Activated CD4-positive, CD25-positive, alpha-beta regulatory T cell treated with anti-CD3 and anti-CD28 coated beads, Interleukin-2, amount 50 U/mL, for 16 hours (primary cell): ENCODE results near the gene ZNF761.
"Not testable (repeated sequence)": the region's sequence is repeated elsewhere in the genome, so short reads cannot be mapped to it uniquely, and the experiment has no call there.

Source experiments
- DNase-seq: peaks from one replicate; pipeline ENCODE4 v3.0.0-alpha.2; 2020; ENCODE audit warnings: low read depth, low spot score

ZNF761 gene

DNA sequence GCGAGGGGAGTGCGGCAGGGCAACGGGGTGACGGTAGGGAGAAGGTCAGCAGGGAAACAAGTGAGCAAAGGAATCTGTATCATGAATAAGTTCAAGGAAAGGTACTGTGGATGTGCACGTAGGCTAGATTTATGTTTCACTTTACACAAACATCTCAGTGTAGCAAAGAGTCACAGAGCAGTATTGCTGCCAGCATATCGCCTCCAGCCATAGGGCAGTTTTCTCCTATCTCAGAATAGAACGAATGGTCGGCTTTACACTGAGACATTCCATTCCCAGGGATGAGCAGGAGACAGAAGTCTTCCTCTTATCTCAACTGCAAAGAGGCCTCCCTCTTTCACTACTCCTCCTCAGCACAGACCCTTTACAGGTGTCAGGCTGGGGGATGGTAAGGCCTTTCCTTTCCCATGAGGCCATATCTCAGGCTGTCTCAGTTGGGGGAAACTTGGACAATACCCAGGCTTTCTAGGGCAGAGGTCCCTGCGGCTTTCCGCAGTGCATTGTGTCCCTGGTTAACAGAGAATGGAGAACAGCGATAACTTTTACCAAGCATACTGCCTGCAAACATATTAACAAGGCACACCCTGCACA is 28.4 kb downstream of the ZNF761 start:
- DNase-seq, result not testable (repeated sequence)

GRCh38 chr19:53461866-53462265 is 30.1 kb downstream of the ZNF761 start:
- no peak for DNase-seq

DNA sequence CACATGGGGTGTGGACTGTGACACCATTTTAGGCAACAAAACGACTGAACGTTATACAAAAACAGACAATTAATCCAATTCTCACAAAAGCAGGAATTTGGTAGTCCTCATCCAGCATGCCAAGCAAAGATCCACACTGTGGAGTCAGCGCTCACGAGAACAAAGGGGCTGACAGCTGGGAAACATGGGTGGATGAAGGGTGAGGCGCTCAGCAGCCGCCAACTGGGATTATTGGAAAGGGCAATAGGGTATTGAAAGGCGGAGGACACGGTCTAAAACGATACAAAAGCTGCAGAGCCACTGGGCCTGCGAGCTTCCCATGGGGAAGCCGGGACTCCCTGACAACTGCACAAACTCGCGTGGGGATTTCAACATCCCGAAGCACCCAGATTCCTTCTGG is 31.1 kb downstream of the ZNF761 start:
- DNase-seq, result no peak

GRCh38 chr19:53463263-53463662 is 31.5 kb downstream of the ZNF761 start:
- no peak for DNase-seq

DNA sequence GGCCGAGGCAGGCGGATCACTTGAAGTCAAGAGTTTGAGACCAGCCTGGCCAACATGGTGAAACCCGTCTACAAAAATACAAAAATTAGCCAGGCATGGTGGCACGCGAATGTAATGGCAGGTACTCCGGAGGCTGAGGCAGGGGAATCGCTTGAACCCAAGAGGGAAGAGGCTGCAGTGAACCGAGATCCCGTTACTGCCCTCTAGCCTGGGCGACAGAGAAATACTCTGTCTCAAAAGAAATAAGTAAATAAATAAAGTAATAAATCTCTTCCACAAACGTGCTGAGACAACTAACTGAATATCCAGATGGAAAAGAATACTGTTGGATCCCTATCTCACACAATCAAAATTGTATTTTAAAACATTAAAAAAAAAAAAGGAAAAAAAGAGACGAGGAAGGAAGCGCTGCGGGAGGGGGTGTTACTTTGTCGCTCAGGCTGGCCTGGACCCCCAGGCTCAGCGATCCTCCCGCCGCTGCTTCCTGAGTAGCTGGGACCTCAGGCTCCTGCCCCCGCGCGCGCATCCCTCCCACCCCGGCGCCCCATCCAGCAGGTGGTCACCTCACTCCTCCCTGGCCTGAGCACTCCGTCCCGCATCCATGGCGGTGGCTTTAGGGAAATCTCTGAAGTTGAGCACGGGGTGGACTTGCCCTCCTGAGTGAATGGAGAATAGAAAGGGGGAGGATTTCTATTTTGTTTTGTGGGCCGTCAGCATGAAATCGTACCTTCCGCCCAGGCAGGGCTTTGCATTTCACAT is 35.1 kb downstream of the ZNF761 start:
- no peak for DNase-seq

- peak; percentile 86 for DNase-seq
These were observed 35.9 kb downstream of the ZNF761 start, which contains the start of gene ZNF813 for GRCh38 chr19:53467485-53468262. TSS of gene ZNF813 (plus strand) at chr19:53467733. CDS start at chr19:53483823, 16,090 bp downstream.

DNA sequence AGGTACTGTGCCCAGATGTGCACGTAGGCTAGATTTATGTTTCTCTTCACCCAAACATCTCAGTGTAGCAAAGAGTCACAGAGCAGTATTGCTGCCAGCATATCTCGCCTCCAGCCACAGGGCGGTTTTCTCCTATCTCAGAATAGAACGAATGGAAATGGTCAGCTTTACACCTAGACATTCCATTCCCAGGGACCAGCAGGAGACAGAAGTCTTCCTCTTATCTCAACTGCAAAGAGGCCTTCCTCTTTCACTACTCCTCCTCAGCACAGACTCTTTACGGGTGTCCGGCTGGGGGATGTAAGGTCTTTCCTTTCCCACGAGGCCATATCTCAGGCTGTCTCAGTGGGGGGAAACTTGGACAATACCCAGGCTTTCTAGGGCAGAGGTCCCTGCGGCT is 36.8 kb downstream of the ZNF761 start:
- not testable (repeated sequence) for DNase-seq

DNA sequence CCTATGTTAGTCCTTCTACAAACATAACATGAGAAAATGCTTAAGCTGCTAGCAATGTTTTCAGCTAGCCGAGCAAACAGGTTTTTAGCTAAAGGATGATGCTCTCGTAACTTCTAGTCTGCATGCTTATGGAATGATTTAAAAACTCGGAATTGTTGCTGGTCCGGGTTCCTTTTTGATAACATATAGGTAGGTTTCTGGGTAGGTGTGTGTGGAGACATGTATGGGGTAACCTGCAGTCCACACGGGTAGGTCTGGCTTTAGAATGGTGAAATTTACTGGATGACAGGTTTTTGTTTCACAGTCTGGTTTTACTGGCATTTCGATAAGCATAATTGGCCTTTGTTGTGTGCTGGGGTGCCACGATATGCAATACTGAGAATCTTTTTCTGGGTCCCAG is 40.1 kb downstream of the ZNF761 start:
- DNase-seq, result no peak

GRCh38 chr19:53474832-53475231 is 43.0 kb downstream of the ZNF761 start:
- not testable (repeated sequence) for DNase-seq

DNA sequence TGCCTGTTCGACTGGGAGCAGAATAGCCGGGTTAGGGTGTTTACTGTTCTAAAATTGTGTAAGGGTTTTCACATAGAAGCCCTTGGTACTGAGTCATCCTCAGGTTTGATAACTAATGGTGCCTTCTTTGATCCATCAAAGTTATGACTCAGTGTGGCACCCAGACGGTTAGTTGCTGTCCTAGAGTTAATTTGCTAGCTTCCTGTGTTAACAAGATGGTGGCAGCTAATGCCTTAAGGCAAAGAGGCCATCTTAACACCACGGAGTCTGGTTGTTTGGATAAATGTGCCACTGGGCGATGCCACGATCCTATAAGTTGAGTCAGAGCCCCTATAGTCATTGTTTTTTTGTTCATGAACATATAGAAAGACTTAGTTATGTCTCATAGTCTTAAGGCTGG is 43.7 kb downstream of the ZNF761 start:
- not testable (repeated sequence) for DNase-seq

GRCh38 chr19:53483751-53484150 is 52.0 kb downstream of the ZNF761 start:
- DNase-seq, result not testable (repeated sequence)

DNA sequence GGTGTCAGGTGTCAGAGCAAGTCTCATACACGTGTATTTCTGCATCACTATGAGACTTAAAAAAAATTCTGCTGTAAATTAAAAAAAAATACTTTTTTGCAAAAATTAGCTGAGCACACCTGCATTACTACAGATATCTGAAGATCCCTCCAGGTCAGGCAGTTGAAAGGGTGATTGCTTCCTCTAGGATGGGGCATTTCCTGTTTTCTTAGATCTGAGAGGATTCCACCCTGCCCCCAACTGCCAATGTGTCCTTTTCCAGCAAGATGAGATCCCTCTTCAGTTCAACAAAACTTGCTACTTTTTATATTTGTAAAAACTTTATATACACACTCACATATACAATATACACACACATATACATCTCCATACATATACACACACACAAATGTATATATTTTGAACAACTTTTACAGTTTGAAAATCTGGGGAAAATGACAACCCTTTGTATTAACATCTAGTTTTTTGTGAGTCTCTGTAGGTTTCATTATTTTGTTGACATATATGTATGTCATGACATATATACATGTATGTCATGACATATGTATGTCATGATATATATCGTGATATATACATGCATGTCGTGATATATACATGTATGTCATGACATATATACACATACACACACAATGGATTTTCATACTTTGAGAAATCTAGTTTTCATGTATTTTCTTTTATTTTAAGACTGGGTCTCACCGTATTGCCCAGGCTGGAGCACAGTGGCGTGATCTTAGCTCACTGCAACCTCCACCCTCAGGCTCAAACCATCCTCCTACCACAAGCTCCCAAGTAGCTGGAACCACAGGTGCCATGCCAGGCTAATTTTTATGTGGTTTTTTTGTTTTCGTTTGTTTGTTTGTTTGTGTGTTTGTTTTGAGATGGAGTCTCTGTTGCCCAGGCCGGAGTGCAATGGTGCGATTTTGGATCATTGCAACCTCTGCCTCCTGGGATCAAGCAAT is 53.5 kb downstream of the ZNF761 start:
- DNase-seq, result no peak

DNA sequence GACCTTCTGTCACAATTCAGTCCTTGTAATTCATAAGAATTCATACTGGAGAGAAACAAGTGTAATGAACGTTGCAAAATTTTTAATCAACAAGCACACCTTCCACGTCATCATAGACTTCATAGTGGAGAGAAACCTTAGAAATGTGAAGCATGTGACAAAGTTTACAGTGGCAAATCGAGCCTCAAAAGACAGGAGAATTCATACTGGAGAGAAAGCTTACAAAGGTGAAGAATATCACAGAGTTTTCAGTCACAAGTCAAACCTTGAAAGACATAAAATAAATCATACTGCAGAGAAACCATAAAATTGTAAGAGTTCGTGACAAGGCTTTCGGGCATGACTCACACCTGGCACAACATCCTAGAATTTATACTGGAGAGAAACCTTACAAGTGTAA is 60.4 kb downstream of the ZNF761 start:
- no peak for DNase-seq

GRCh38 chr19:53497311-53498023 is 65.7 kb downstream of the ZNF761 start:
- DNase-seq, result not testable (repeated sequence)

DNA sequence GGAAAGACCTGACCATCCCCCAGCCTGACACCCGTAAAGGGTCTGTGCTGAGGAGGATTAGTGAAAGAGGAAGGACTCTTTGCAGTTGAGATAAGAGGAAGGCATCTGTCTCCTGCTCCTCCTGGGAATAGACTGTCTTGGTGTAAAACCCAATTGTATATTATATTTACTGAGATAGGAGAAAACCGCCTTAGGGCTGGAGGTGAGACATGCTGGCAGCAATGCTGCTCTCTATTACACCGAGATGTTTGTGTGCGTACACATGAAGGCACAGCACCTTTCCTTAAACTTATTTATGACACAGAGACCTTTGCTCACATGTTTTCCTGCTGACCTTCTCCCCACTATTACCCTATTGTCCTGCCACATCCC is 66.2 kb downstream of the ZNF761 start:
- not testable (repeated sequence) for DNase-seq

DNA sequence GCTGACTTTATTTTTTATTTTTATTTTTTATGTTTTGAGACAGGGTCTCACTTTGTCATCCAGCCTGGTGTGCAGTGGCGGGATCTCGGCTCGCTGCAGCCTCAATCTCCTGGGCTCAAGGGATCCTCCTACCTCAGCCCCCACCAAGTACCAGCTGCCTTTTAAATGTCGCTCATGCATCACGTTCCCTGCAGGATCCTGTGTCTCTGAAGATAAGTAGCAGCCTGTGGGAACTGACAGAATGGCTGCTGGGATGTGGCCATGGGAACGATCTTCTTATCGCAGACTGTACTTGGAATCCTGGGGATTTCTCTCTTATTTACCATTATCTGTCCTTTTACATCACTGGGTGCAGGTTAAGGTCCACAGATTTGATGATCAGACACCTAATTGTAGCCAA is 71.4 kb downstream of the ZNF761 start:
- not testable (repeated sequence) for DNase-seq

- not testable (repeated sequence) for DNase-seq
These were observed 72.0 kb downstream of the ZNF761 start for GRCh38 chr19:53503671-53504364.

GRCh38 chr19:53504365-53504703 is 72.5 kb downstream of the ZNF761 start:
- DNase-seq, result not testable (repeated sequence)

DNA sequence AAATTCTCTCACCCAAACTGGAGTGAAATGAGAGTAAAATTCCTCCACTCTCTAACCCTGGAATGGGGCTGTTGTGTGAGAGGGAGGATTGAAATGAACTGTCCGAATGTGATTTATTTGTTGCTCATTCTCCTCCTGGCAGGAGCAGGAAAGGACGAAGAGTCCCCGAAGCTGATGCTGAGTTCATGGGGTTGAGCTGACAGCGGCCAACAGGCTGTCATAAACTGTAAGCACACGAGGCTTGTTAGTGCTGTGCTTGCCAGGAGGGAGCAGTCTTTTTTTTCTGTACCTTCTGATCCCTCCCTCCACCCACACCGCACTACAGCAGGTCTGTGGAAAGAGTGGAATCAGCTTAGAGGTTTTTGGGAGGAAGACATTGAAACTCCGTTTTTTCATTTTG is 73.1 kb downstream of the ZNF761 start:
- no peak for DNase-seq

DNA sequence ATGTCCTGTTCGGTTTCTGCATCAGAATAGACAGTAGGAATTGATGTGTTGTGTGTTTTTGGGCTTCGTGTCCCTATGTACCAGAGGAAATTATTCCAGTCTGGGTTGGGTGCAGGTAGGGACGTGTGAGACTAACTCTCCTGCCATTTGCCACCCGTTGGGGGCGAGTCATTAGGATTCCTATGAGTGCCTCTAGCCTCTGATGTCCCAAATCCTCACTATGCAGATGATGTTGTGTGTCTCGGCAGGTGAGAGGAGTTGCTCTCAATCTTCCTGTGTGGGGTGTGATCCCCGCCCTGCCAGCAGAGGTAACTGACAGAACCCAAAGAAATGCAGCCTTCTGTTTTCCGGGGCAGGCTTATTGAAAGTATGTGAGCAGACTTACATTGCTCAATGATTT is 74.9 kb downstream of the ZNF761 start:
- DNase-seq, result no peak
